Heart left ventricle (tissue), 16 donors: ENCODE results near the gene ARPP19. TPM values are rescaled to one million over a fixed set of nuclear protein-coding genes. Genes with fewer than 3 reads are reported as not detected.
"Not testable (repeated sequence)": the region's sequence is repeated elsewhere in the genome, so short reads cannot be mapped to it uniquely, and the experiment has no call there.

Experiments
- ATAC-seq, 4 donors: fragments of 200-7000 bp; cut with Tn5 transposase; one replicate each; pipeline ENCODE4 v1.9.1; 2020 to 2022; ENCODE audit warnings: moderate library complexity in 4 of 4, mild to moderate bottlenecking in 3 of 4, moderate number of reproducible peaks in 1 of 4
- DNase-seq, 5 donors: peaks; one replicate each; pipeline ENCODE4 v3.0.0-alpha.2; 2020
- H3K27ac ChIP-seq, 12 donors: fragments of 200-600 bp; sonication (generic) in 4 of 12; one replicate each; pipeline versions ENCODE4 v1.5.0 to v1.8.0; 2016 to 2022; ENCODE audit warnings: mild to moderate bottlenecking in 2 of 12
- H3K27me3 ChIP-seq, 9 donors: fragments of 200-600 bp; sonication (generic) in 2 of 9; one replicate each; pipeline versions ENCODE4 v1.5.1 to v1.8.0; 2016 to 2022; ENCODE audit warnings: mild to moderate bottlenecking in 3 of 9
- H3K36me3 ChIP-seq, 9 donors: fragments of 200-600 bp; sonication (generic) in 2 of 9; one replicate each; pipeline versions ENCODE4 v1.5.0 to v1.8.0; 2018 to 2022; ENCODE audit warnings: mild to moderate bottlenecking in 2 of 9
- H3K4me1 ChIP-seq, 12 donors: fragments of 200-600 bp; sonication (generic) in 4 of 12; one replicate each; pipeline versions ENCODE4 v1.5.0 to v1.8.0; 2016 to 2022; ENCODE audit warnings: mild to moderate bottlenecking in 3 of 12
- H3K4me3 ChIP-seq, 12 donors: fragments of 200-600 bp; sonication (generic) in 4 of 12; one replicate each; pipeline versions ENCODE4 v1.5.0 to v1.8.0; 2017 to 2022; ENCODE audit warnings: mild to moderate bottlenecking in 9 of 12, moderate library complexity in 4 of 12
- H3K9me3 ChIP-seq, 12 donors: fragments of 200-600 bp; sonication (generic) in 4 of 12; one replicate each; pipeline versions ENCODE4 v1.5.0 to v1.8.0; 2016 to 2022; ENCODE audit warnings: mild to moderate bottlenecking in 1 of 12
- CTCF ChIP-seq, 12 donors: fragments of 200-600 bp; sonication (generic) in 4 of 12; IDR thresholded peaks; one replicate each; pipeline versions ENCODE4 v1.5.0 to v1.8.0; 2018 to 2022; ENCODE audit warnings: antibody characterized with exemption in 12 of 12, mild to moderate bottlenecking in 5 of 12
- POLR2A ChIP-seq, 2 donors: fragments of 450-650 bp; IDR thresholded peaks; one replicate each; pipeline ENCODE4 v1.6.1; 2017; ENCODE audit warnings: antibody characterized with exemption in 2 of 2, mild to moderate bottlenecking in 2 of 2, moderate library complexity in 2 of 2
- WGBS, 4 donors: extraction: QIAGEN DNeasy Blood & Tissue Kit in 2 of 4; methylation state at CpG; one replicate each; pipeline versions ENCODE4 v1.1.5 to v1.1.7; 2013 to 2018; 5-methylcytosine and 5-hydroxymethylcytosine counted together
- intact Hi-C, 10 donors: fragments of 100-400 bp; cut with DNase I; formaldehyde crosslinking; loops; one replicate each; pipeline versions ENCODE4 v1.11.1 to v1.14.2; 2022
- polyA plus RNA-seq, 2 donors: library from polyadenylated mRNA; stranded (reverse); fragments of 200-250 nt; gene quantifications; one replicate each; pipeline ENCODE4 v1.2.3, GENCODE V29; 2013
- total RNA-seq, 9 donors: library from RNA; depleted of rRNA in 2 of 9; stranded (reverse); fragments of >200 nt in 2 of 9; fragmentation: NEBNext Ultra II Directional in 3 of 9; extraction: Animal tissue kit (Norgen Biotek cat#: 25700) in 3 of 9; gene quantifications; one replicate each; pipeline versions ENCODE4 v1.1.0 to v1.2.4, GENCODE V29; 2016 to 2023
- donor health status: ischemic (EF 13 %, LVEDD 7.1; RV severe dilation, severe dysfunction).
- donor health status: healthy with polysubstance abuse.
- donor health status: DM: no; HTN: yes; CAD: no.
- donor health status: DM: no; HTN: no; CAD: no.
- donor health status: ischemic (EF 25% LVEDD 6.9; RV normal size, moderate dysfunction).
- donor health status: ischemic (EF 25% LVEDD 5.7; RV mildly dilated, moderate dysfunction).
- donor health status: healthy.
- donor health status: DM: yes; HTN: yes; CAD: no.
- donor health status: ischemic (EF 35%, LVEDD 5.7; RV mildly dilated, moderate dysfunction).
- donor health status: nonischemic (EF 11% LVEDD 7.7; RV severe dilation, severe dysfunction).
- donor health status: DM: yes; HTN: yes; CAD: no.
- donor health status: PGD.
- donor health status: ischemic (EF 29% LVEDD 5.4; RV normal size, mild dysfunction).
- donor health status: nonischemic (EF 23%, LVEDD 6.1; RV moderate dilation, normal function).

Gene ARPP19
- total and polyA plus RNA-seq, 11 donors: 28.5 to 182 (median 147) TPM

DNA sequence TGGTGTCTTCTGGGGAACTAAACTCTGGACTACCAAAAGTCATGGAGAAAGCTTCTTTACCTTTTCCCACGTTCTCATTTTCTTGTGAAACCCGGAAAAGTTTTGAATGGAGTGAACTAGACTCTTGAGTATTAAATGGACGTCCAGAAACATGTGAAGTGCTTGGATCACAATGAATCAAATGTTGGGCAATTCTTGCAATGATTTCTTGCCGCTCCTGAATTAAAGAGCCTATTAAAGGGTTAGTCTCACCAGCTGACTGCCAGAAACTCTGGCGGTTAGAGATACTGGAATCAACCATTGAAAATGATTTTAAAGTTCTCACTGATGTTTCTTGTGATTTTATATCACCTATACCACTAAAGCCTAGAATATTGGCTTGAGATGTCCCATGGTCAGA lies 40.8 kb upstream of the ARPP19 start:
- no peak for ATAC-seq
- intact Hi-C loops: loop anchor here in 2 of 10 donors (10.0 kb wide), 1 partner anchor 125 kb away; no protein-coding TSS in a partner anchor
- Histone ChIP-seq H3K9me3 (no peaks in the 10 kb centered on the region), H3K27ac (no peak overlapping the region), H3K27me3 (no peaks in the 10 kb centered on the region), H3K4me3 (no peak overlapping the region), H3K36me3 (peaks cover 2 to 100% (median 91%) of the 10 kb centered on the region in 9 donors), H3K4me1 (no peaks in the 10 kb centered on the region)
- WGBS, 4 donors: 80 to 92% (median 88%) methylated on average over 5 of the region's 5 CpGs
- no peak for TF ChIP-seq POLR2A (IDR thresholded peaks at IDR 0.05)
- TF ChIP-seq CTCF (IDR thresholded peaks at IDR 0.05): no peak
- no peak for DNase-seq

DNA sequence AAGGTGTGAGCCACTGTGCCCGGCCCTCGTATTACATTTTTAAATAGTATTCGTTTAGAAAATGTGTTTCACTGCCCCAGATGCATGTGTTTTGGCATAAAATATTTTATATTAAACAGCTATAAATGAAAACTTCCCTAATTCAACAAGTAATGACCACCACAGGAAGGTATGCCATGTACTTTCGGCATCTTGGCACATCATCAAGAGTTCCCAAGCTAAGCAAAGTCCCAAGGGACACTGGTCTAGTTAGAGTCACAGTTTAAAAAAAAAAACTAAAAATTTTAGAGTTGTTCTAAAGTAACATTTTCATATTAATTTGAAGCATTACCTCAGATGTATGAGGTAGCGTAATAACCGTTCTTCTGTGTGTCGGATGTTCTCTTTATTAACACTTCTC lies 15.6 kb upstream of the ARPP19 start:
- WGBS, 4 donors: 91 to 95% (median 93%) methylated on average over 7 of the region's 7 CpGs
- TF ChIP-seq POLR2A (IDR thresholded peaks at IDR 0.05) (no peak), CTCF (IDR thresholded peaks at IDR 0.05) (no peak)
- Histone ChIP-seq H3K9me3 (no peaks in the 10 kb centered on the region), H3K27ac (no peak overlapping the region), H3K27me3 (no peaks in the 10 kb centered on the region), H3K4me1 (no peaks in the 10 kb centered on the region), H3K4me3 (no peak overlapping the region), H3K36me3 (peaks cover 0 to 94% (median 67%) of the 10 kb centered on the region in 9 donors)
- intact Hi-C loops: no loop called here
- ATAC-seq (peak in 1 of 4 donors; percentile 47), DNase-seq (no peak)

DNA sequence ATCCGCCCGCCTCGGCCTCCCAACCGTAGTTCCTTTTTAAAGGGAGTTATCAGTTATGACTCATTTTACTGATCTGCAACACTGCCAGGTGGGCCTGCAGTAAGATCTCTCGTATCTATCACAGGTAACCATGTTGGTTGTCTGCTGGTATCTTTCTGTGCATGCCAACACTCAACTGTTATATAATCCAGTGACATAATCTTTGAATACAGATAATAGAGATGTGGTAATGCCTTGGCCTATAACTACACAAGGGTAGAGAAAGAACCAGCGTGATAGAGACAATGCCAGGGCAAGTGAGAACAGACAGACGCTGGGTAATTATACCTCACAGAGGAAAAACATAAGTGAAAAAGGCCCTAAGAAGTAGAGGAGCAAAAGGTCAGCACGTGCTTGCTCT lies 11.0 kb upstream of the ARPP19 start:
- no peak for ATAC-seq

DNA sequence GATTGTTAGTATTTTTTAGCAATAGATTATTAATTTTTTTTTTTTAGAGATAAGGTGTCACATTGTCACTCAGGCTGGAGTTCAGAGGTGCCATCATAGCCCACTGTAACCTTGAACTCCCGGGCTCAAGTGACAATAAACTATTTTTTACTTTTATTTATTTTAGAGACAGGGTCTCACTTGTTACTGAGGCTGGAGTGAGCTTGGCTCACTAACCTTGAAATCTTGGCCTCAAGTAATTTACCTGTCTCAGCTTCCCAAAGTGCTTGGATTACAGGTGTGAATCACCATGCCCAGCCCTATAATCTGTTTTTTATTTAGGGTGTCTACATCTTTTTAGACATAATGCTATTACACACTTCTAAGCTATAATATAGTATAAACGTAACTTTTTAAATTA lies 7.9 kb upstream of the ARPP19 start:
- Histone ChIP-seq H3K9me3 (peaks cover 0 to 4% (median 0%) of the 10 kb centered on the region in 12 donors), H3K4me1 (no peaks in the 10 kb centered on the region), H3K27ac (no peak overlapping the region), H3K27me3 (no peaks in the 10 kb centered on the region), H3K4me3 (no peak overlapping the region), H3K36me3 (peaks cover 0 to 24% (median 11%) of the 10 kb centered on the region in 9 donors)
- no peak for TF ChIP-seq POLR2A (IDR thresholded peaks at IDR 0.05)
- TF ChIP-seq CTCF (IDR thresholded peaks at IDR 0.05): no peak
- DNase-seq (no peak), ATAC-seq (no peak)
- intact Hi-C loops: loop anchor here in 1 of 10 donors (10.0 kb wide), 1 partner anchor 98 kb away; the partner anchor contains the start of gene ATOSA
- WGBS, 4 donors: 98 to 99% (median 99%) methylated on average over 2 of the region's 2 CpGs

More for the DNA sequence above, 11.0 kb upstream of the ARPP19 start:
- H3K27me3 ChIP-seq: no peaks in the 10 kb centered on the region
- TF ChIP-seq CTCF (IDR thresholded peaks at IDR 0.05): no peak
- no peak for TF ChIP-seq POLR2A (IDR thresholded peaks at IDR 0.05)
- H3K4me1 ChIP-seq: no peaks in the 10 kb centered on the region
- H3K4me3 ChIP-seq: no peak overlapping the region
- H3K36me3 ChIP-seq: peaks cover 0 to 55% (median 43%) of the 10 kb centered on the region in 9 donors
- no peak for DNase-seq
- 71 to 82% (median 80%) methylated on average over 8 of the region's 8 CpGs for WGBS, 4 donors
- intact Hi-C loops: loop anchor here in 1 of 10 donors (10.0 kb wide), 1 partner anchor 95 kb away; the partner anchor contains the start of gene ATOSA
- no peak overlapping the region for H3K27ac ChIP-seq
- H3K9me3 ChIP-seq: no peaks in the 10 kb centered on the region

- peaks cover 0 to 13% (median 0%) of the 10 kb centered on the region in 9 donors for H3K36me3 ChIP-seq
- H3K9me3 ChIP-seq, H3K27ac ChIP-seq, H3K27me3 ChIP-seq, H3K4me3 ChIP-seq, H3K4me1 ChIP-seq, ATAC-seq, DNase-seq: not testable (repeated sequence)
- 84 to 95% (median 88%) methylated on average over 7 of the region's 7 CpGs for WGBS, 4 donors
- intact Hi-C loops: loop anchor here in 1 of 10 donors (10.0 kb wide), 1 partner anchor 99 kb away; the partner anchor contains the start of gene ATOSA
Observed at GRCh38 chr15:52575573-52575972, 6.7 kb upstream of the ARPP19 start.
